ENCODE results near the gene PATZ1. TPM values are rescaled to one million over a fixed set of nuclear protein-coding genes. Genes with fewer than 3 reads are reported as not detected.

PATZ1 gene, protein sequence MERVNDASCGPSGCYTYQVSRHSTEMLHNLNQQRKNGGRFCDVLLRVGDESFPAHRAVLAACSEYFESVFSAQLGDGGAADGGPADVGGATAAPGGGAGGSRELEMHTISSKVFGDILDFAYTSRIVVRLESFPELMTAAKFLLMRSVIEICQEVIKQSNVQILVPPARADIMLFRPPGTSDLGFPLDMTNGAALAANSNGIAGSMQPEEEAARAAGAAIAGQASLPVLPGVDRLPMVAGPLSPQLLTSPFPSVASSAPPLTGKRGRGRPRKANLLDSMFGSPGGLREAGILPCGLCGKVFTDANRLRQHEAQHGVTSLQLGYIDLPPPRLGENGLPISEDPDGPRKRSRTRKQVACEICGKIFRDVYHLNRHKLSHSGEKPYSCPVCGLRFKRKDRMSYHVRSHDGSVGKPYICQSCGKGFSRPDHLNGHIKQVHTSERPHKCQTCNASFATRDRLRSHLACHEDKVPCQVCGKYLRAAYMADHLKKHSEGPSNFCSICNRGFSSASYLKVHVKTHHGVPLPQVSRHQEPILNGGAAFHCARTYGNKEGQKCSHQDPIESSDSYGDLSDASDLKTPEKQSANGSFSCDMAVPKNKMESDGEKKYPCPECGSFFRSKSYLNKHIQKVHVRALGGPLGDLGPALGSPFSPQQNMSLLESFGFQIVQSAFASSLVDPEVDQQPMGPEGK
- 17.6 to 22.1 TPM (median 21.1 TPM) in 5 replicates for total RNA-seq (2022; extraction: Qiagen RNA extraction; ENCODE audit: low read depth)

DNA sequence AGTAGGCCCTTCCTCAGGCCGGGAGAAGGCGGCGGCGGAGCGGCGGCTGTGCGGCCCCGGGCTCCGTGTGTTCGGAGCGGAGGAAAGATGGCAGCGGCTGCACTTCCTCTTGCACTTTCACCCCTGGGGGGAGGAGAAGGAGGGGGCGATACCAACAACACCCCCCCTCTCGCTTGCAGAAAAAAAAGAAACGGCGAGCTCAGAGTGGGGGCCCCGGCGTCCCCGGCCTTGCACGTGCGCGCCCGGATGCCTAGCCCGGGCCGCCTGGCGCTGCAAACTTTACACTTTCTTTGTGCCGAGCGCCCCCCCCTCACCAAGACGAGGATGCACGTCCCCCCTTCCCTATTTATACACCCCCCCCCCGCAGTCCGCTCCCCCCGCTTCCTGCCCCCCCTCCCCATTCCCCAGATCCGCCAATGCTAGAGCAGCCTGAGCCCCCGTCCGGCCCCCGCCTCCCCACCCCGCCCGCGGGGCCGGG lies at the start of gene PATZ1:
Gene PATZ1 (minus strand): TSS at position 92 of the 478 bp plus-strand sequence. CDS start 744 bp downstream, outside the sequence.

DNA sequence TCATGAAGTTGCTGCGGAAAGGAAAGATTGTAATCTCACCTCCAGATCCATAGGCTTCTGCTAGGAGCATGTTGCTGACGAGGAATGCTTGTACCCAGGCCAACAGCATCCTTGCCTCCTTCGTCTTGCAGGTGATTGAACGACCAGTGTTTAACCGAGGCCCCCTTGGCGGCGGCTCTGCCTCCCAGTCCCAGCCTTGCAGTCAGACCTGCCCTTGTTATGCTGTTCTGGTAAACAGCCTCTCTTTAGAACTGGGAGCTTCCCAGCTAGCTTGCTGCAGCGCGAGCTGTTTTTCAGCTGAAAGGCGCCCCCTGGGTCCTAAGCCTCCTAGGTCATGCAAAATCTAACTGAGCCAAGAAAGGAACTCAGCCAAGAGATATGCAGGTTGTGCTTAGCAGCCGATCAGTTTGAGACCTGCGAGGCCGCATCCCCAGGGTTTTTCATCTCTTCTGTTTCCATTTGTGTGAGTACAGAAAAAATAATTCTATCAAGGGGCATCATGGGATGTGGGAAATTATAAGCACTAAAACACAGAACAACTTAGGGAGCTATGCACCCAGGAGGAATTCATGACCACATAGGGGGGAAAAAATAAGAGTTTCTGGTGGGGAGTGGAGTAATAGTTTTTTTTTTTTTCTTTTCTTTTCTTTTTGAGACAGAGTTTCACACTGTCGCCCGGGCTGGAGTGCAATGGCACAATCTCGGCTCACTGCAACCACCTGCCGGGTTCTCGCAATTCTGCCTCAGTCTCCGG lies 53.7 kb downstream of the PATZ1 start, which contains the start of gene PIK3IP1:
Gene PIK3IP1 (minus strand): TSS at position 253 of the 754 bp plus-strand sequence. CDS start 144 bp downstream, at position 109.

Other genes with a start within 250 kb of the PATZ1 start
- 44.3 to 71.4 TPM (median 66.5 TPM) in 5 replicates for gene SELENOM, start 238.8 kb downstream of the PATZ1 start, total RNA-seq (2022; extraction: Qiagen RNA extraction; ENCODE audit: low read depth)
- 0.50 to 0.66 TPM (median 0.57 TPM) in 4 of 5 replicates, not detected in the other for gene INPP5J, start 223.4 kb downstream of the PATZ1 start, total RNA-seq (2022; extraction: Qiagen RNA extraction; ENCODE audit: low read depth)
- gene PLA2G3, start 205.8 kb downstream of the PATZ1 start, total RNA-seq (2022; extraction: Qiagen RNA extraction; ENCODE audit: low read depth), result not detected in 5 replicates
- gene RNF185, start 186.2 kb downstream of the PATZ1 start, total RNA-seq (2022; extraction: Qiagen RNA extraction; ENCODE audit: low read depth), result 22.4 to 25.6 TPM (median 23.8 TPM) in 5 replicates
- 7.1 to 8.6 TPM (median 7.8 TPM) in 5 replicates for gene LIMK2, start 134.0 kb downstream of the PATZ1 start, total RNA-seq (2022; extraction: Qiagen RNA extraction; ENCODE audit: low read depth)
- gene PIK3IP1, start 53.9 kb downstream of the PATZ1 start, total RNA-seq (2022; extraction: Qiagen RNA extraction; ENCODE audit: low read depth), result 0.58 to 1.1 TPM (median 0.90 TPM) in 5 replicates
- 54.5 to 109 TPM (median 59.4 TPM) in 5 replicates for gene DRG1, start 53.3 kb upstream of the PATZ1 start, total RNA-seq (2022; extraction: Qiagen RNA extraction; ENCODE audit: low read depth)
- 12.7 to 18.6 TPM (median 15.0 TPM) in 5 replicates for gene EIF4ENIF1, start 143.5 kb upstream of the PATZ1 start, total RNA-seq (2022; extraction: Qiagen RNA extraction; ENCODE audit: low read depth)
- 7.1 to 15.7 TPM (median 11.7 TPM) in 5 replicates for gene SFI1, start 150.2 kb upstream of the PATZ1 start, total RNA-seq (2022; extraction: Qiagen RNA extraction; ENCODE audit: low read depth)